ENCODE data around the gene MRGPRG. TPM values are rescaled to one million over a fixed set of nuclear protein-coding genes. Genes with fewer than 3 reads are reported as not detected.

MRGPRG gene
- total RNA-seq, 1 donor from 2014 or later, result not detected

- H3K27ac Mint-ChIP-seq, result no peak overlapping the region
- H3K9me3 Mint-ChIP-seq, result no peaks in the 10 kb centered on the region
- DNase-seq (ENCODE audit: low spot score in 2 of 2, unreplicated experiment in 2 of 2), result no peak
- no peaks in the 10 kb centered on the region for H3K36me3 Mint-ChIP-seq
- H3K4me1 Mint-ChIP-seq, result peaks cover 5% of the 10 kb centered on the region
- H3K4me3 Mint-ChIP-seq, result no peak overlapping the region
- TF ChIP-seq CTCF (IDR thresholded peaks at IDR 0.05; ENCODE audit: unreplicated experiment), result no peak
- peaks cover 68% of the 10 kb centered on the region for H3K27me3 Mint-ChIP-seq (ENCODE audit: low read depth)
Measured at GRCh38 chr11:3219281-3219892, 774 bp upstream of the MRGPRG start.

DNA sequence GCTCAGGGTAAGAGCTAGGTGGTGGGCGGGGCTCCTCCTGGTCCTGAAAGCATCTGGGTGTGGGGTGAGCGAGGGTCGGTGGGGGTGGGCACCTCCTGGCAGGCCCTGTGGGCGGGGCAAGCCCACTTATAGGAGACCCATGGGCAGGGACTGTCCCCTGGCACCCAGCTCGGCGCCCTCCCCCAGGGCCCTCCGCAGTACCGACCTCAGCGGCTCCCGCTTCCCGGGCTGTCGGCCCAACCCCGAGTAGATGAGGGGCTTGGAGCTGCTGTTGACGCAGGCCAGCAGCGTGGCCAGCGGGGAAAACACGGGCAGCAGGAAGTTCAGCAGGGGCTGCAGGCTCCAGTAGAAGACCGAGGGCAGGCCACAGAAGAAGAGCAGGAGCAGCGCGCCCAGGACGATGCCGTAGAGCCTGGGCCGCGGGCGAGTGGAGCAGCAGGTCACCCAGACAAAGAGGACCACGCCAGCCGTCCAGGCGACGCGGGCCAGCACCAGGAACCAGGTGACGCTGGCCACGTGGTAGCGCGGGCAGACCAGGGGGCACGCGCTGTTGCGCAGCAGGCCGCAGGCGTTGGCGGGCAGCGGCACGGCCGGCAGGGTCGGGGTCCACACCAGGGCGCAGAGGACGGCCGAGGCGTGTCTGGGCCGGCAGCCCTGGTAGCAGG lies 663 bp downstream of the MRGPRG start:
- H3K27me3 Mint-ChIP-seq (ENCODE audit: low read depth), result peaks cover 68% of the 10 kb centered on the region
- peak in 1 of 2 experiments; percentile 16 for DNase-seq (ENCODE audit: low spot score in 2 of 2, unreplicated experiment in 2 of 2)
- no peak overlapping the region for H3K27ac Mint-ChIP-seq
- H3K4me1 Mint-ChIP-seq, result peaks cover 5% of the 10 kb centered on the region
- no peak overlapping the region for H3K4me3 Mint-ChIP-seq
- no peaks in the 10 kb centered on the region for H3K36me3 Mint-ChIP-seq
- no peak for TF ChIP-seq CTCF (IDR thresholded peaks at IDR 0.05; ENCODE audit: unreplicated experiment)
- no peaks in the 10 kb centered on the region for H3K9me3 Mint-ChIP-seq

DNA sequence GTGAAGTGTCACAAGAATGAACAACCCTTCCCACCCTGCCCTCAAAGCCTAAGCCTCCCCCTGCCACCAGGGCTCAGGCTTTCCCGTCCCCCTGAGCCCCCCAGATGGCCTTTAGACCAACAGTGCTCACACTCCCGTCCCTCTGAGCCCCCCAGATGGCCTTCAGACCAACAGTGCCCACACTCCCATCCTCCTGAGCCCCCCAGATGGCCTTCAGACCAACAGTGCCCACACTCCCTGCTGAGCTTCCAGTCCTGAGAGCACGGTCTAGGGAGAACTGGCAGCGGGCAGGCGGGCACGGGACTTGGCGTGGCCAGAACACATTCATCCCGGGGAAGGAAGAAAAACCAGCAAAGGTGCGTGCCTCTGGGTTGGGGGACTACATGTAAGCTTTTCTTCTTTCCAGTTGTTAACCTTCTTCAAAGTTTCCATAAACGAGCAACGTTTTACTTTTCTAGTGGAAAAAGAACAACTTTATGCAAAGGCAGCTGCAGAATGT lies 2.5 kb downstream of the MRGPRG start:
- Mint-ChIP-seq H3K27ac (no peak overlapping the region), H3K27me3 (ENCODE audit: low read depth) (peaks cover 73% of the 10 kb centered on the region), H3K9me3 (peaks cover 11% of the 10 kb centered on the region), H3K4me1 (peaks cover 5% of the 10 kb centered on the region), H3K36me3 (no peaks in the 10 kb centered on the region), H3K4me3 (no peak overlapping the region)
- DNase-seq (ENCODE audit: low spot score in 2 of 2, unreplicated experiment in 2 of 2), result peak in 1 of 2 experiments; percentile 17
- TF ChIP-seq CTCF (IDR thresholded peaks at IDR 0.05; ENCODE audit: unreplicated experiment), result no peak

DNA sequence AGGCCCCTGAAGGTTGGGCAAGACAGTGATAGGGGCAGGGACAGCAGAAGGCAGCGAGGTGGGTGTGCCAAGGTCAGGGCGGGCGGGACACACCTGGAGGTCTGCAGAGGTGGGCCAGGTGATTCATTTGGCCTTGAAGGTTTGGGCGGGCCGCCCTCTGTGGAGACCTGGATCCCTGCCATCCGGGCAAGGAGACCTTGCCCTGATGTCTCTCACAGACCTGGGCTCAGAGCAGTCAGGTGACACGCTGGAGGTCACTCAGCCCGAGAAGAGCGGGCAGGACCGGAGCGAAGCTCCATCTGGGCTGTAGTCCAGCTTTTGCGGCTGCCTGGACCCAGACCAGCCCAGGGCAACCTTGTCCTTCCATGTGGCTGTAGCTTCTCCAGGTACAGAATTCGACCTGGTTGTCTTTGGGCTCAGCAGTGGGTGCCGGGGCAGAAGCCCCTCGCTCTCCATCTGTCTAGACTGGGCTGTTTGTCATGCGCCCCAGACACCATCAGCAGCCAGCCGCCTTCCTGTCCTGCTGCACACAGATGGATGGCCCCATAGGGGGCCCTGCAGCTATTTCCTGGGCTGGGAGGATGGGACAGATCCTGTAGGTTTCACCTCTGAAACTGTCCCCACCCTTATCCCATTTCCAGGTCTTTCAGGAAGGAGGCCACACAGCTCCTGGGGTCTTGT lies 3.1 kb downstream of the MRGPRG start:
- no peak overlapping the region for H3K4me3 Mint-ChIP-seq
- TF ChIP-seq CTCF (IDR thresholded peaks at IDR 0.05; ENCODE audit: unreplicated experiment), result no peak
- peaks cover 71% of the 10 kb centered on the region for H3K27me3 Mint-ChIP-seq (ENCODE audit: low read depth)

DNA sequence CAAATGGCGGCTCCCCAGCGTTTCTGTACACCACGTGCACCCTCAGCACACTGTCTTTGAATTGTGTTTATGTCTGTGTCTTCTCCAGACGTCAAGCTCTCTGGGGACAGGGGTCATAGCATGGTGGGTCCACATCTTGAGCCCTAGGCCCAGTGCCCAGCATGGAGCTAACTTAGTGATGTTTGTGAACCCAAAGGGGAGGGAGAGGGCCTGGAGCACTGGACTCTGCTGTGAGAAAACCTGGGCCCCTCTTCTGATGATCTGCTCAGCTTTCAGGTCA lies 4.3 kb downstream of the MRGPRG start:
- Mint-ChIP-seq H3K9me3 (peaks cover 16% of the 10 kb centered on the region), H3K27ac (no peak overlapping the region), H3K4me3 (no peak overlapping the region), H3K27me3 (ENCODE audit: low read depth) (peaks cover 66% of the 10 kb centered on the region), H3K4me1 (peaks cover 5% of the 10 kb centered on the region), H3K36me3 (no peaks in the 10 kb centered on the region)
- no peak for TF ChIP-seq CTCF (IDR thresholded peaks at IDR 0.05; ENCODE audit: unreplicated experiment)
- no peak for DNase-seq (ENCODE audit: low spot score in 2 of 2, unreplicated experiment in 2 of 2)

More for the DNA sequence above, 3.1 kb downstream of the MRGPRG start:
- no peaks in the 10 kb centered on the region for H3K36me3 Mint-ChIP-seq
- H3K27ac Mint-ChIP-seq, result no peak overlapping the region
- DNase-seq (ENCODE audit: low spot score in 2 of 2, unreplicated experiment in 2 of 2), result peak in 1 of 2 experiments; percentile 19
- peaks cover 16% of the 10 kb centered on the region for H3K9me3 Mint-ChIP-seq
- H3K4me1 Mint-ChIP-seq, result peaks cover 5% of the 10 kb centered on the region
